ENCODE data around the gene TMEM254. TPM values are rescaled to one million over a fixed set of nuclear protein-coding genes. Genes with fewer than 3 reads are reported as not detected.

TMEM254 gene
- total and polyA plus RNA-seq, 2 of the 13 experiments (the other 11 are each of a cell fraction or from before 2014, with no cell fraction given) = 11.2 to 39.0 TPM

DNA sequence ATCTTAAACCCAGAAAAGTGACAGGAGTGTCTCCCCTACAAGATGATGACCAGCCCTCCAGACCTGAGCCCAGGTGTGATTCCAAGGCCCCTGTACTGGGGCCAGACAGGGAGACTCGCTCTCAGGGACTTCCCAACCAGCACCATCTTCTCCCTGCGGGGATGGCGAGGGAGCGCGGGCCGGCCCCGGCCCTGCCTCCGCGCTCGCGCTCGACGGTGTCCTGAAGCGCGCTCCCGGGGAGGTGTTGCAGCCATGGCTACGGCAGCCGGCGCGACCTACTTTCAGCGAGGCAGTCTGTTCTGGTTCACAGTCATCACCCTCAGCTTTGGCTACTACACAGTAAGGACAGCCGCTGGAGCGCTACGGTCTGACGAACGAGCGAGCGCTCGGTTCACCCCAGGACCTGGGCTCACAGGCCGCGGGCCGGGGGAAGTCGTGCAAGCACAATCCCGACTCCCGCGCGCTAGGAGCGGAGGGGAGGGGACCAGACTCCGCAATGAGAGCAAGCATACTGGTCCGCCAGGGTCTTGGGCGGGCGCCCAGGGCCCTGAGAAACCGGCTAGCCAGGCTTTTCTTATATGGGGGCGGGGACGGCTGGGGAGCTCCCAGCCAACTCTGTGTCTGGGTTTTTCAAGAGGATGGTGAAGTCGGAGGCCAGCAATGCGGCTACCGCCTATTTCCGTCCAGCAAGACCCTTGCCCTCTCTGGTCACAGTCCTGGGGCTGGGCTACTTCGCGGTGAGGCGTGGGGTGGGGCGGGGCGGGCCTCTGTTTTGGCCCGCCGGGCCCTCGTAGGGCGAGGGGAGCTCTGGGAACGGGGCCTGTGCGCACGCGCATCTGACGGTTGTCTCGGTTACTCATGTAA lies at the start of gene TMEM254 (continued):
- TF ChIP-seq, protein P1, sequence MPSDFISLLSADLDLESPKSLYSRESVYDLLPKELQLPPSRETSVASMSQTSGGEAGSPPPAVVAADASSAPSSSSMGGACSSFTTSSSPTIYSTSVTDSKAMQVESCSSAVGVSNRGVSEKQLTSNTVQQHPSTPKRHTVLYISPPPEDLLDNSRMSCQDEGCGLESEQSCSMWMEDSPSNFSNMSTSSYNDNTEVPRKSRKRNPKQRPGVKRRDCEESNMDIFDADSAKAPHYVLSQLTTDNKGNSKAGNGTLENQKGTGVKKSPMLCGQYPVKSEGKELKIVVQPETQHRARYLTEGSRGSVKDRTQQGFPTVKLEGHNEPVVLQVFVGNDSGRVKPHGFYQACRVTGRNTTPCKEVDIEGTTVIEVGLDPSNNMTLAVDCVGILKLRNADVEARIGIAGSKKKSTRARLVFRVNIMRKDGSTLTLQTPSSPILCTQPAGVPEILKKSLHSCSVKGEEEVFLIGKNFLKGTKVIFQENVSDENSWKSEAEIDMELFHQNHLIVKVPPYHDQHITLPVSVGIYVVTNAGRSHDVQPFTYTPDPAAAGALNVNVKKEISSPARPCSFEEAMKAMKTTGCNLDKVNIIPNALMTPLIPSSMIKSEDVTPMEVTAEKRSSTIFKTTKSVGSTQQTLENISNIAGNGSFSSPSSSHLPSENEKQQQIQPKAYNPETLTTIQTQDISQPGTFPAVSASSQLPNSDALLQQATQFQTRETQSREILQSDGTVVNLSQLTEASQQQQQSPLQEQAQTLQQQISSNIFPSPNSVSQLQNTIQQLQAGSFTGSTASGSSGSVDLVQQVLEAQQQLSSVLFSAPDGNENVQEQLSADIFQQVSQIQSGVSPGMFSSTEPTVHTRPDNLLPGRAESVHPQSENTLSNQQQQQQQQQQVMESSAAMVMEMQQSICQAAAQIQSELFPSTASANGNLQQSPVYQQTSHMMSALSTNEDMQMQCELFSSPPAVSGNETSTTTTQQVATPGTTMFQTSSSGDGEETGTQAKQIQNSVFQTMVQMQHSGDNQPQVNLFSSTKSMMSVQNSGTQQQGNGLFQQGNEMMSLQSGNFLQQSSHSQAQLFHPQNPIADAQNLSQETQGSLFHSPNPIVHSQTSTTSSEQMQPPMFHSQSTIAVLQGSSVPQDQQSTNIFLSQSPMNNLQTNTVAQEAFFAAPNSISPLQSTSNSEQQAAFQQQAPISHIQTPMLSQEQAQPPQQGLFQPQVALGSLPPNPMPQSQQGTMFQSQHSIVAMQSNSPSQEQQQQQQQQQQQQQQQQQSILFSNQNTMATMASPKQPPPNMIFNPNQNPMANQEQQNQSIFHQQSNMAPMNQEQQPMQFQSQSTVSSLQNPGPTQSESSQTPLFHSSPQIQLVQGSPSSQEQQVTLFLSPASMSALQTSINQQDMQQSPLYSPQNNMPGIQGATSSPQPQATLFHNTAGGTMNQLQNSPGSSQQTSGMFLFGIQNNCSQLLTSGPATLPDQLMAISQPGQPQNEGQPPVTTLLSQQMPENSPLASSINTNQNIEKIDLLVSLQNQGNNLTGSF (CRISPR knock-in tag; IDR thresholded peaks at IDR 0.05) = no peak; the same call in 1 of the 2 replicates
- TF ChIP-seq CEBPB (IDR thresholded peaks at IDR 0.05; ENCODE audit: borderline replicate concordance, low read depth, low read length) (no peak), ELF3 (CRISPR knock-in tag; IDR thresholded peaks at IDR 0.05) (no peak; the same call in 1 of the 2 replicates), CREB3 (CRISPR knock-in tag; IDR thresholded peaks at IDR 0.05) (no peak), ZNF281 (CRISPR knock-in tag; IDR thresholded peaks at IDR 0.05; ENCODE audit: borderline replicate concordance) (no peak; the same call in 1 of the 2 replicates), KLF16 (CRISPR knock-in tag; IDR thresholded peaks at IDR 0.05) (no peak; a peak in 1 of 4 replicates), HOXD1 (CRISPR knock-in tag; IDR thresholded peaks at IDR 0.05) (no peak; the same call in 1 of the 2 replicates), PRMT3 (CRISPR knock-in tag; IDR thresholded peaks at IDR 0.05; ENCODE audit: borderline replicate concordance, low read depth) (no peak), RBAK (CRISPR knock-in tag; IDR thresholded peaks at IDR 0.05) (no peak), CHD4 (IDR thresholded peaks at IDR 0.05; ENCODE audit: borderline replicate concordance, low read length) (no peak), ZNF432 (CRISPR knock-in tag; IDR thresholded peaks at IDR 0.05; ENCODE audit: borderline replicate concordance) (no peak)
- TF ChIP-seq, protein P2, sequence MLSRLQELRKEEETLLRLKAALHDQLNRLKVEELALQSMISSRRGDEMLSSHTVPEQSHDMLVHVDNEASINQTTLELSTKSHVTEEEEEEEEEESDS (CRISPR knock-in tag; IDR thresholded peaks at IDR 0.05; ENCODE audit: borderline replicate concordance) = no peak
